GM12878 (cell line): ENCODE measurements around the gene MYO1E. TPM values are rescaled to one million over a fixed set of nuclear protein-coding genes. Genes with fewer than 3 reads are reported as not detected.

Experiments
- BCL11A ChIP-seq: IDR thresholded peaks from 2 replicates; pipeline ENCODE4 v1.6.1; 2011; ENCODE audit warnings: low read depth, low read length
- IKZF2 ChIP-seq, 2 experiments: fragments of 450-650 bp; IDR thresholded peaks; 2 replicates each; pipeline ENCODE4 v1.6.1; 2017; ENCODE audit warnings: mild to moderate bottlenecking in 2 of 2, moderate library complexity in 2 of 2
- MEF2A ChIP-seq: IDR thresholded peaks from 2 replicates; pipeline ENCODE4 v1.6.1; 2011; ENCODE audit warnings: low read depth, mild to moderate bottlenecking, low read length, moderate library complexity; ENCODE audit not compliant: insufficient read depth
- NFXL1 ChIP-seq: fragments of 450-650 bp; IDR thresholded peaks from 2 replicates; pipeline ENCODE4 v1.6.1; 2017; ENCODE audit warnings: antibody characterized with exemption, mild to moderate bottlenecking, borderline replicate concordance
- SMAD1 ChIP-seq: fragments of 450-650 bp; IDR thresholded peaks from 2 replicates; pipeline ENCODE4 v1.6.1; 2018; ENCODE audit warnings: mild to moderate bottlenecking, low read depth; ENCODE audit not compliant: partially characterized antibody
- SREBF2 ChIP-seq: IDR thresholded peaks from 2 replicates; pipeline ENCODE4 v1.6.1; 2012; ENCODE audit warnings: mild to moderate bottlenecking, low read length
- polyA plus RNA-seq, 11 experiments: library from polyadenylated mRNA; depleted of rRNA in 4 of 11; unstranded in 6 of 11; stranded (reverse) in 5 of 11; fragments of >200 nt; fragmentation: Nextera tagmentation in 4 of 11; fragmentation: Illumina TruSeq in 1 of 11; extraction: Ambion mirVana in 4 of 11; extraction: Trizol in 1 of 11; gene quantifications; 1 replicate in 1 of 11; 2 replicates in 10 of 11; pipeline versions ENCODE4 v1.2.1 to v1.2.3, GENCODE V29; 2011 to 2016; ENCODE audit warnings: inconsistent platforms in 2 of 11, missing spikeins in 2 of 11, low read depth in 1 of 11
- total RNA-seq, 4 experiments: library from RNA; depleted of rRNA in 3 of 4; stranded (reverse); fragments of >200 nt in 3 of 4; fragmentation: Illumina TruSeq in 1 of 4; extraction: Trizol in 1 of 4; gene quantifications; 2 replicates each; pipeline versions ENCODE4 v1.2.1 to v1.2.3, GENCODE V29; 2013 to 2021
- TF ChIP-seq, protein P1 (sequence below): fragments of 150-350 bp; IDR thresholded peaks from 2 replicates; pipeline ENCODE4 v1.6.1; 2016; ENCODE audit warnings: low read depth, low read length
- TF ChIP-seq, protein P2 (sequence below): fragments of 450-650 bp; IDR thresholded peaks from 2 replicates; pipeline ENCODE4 v1.6.1; 2014; ENCODE audit warnings: mild to moderate bottlenecking
- TF ChIP-seq, protein P3 (sequence below): fragments of 450-650 bp; IDR thresholded peaks from 2 replicates; pipeline ENCODE4 v1.6.1; 2017; ENCODE audit warnings: mild to moderate bottlenecking, moderate library complexity
- TF ChIP-seq, protein P4 (sequence below): IDR thresholded peaks from 2 replicates; pipeline ENCODE4 v1.6.1; 2011; ENCODE audit warnings: low read depth, low read length, improper control_type of control experiment, borderline replicate concordance
- TF ChIP-seq, protein P5 (sequence below): IDR thresholded peaks from 2 replicates; pipeline ENCODE4 v1.6.1; 2012; ENCODE audit warnings: improper control_type of control experiment, low read depth, low read length; ENCODE audit not compliant: insufficient replicate concordance
- TF ChIP-seq, protein P6 (sequence below): fragments of 450-650 bp; IDR thresholded peaks from 2 replicates; pipeline ENCODE4 v1.6.1; 2017; ENCODE audit warnings: borderline replicate concordance

The MYO1E gene
- total and polyA plus RNA-seq, 10 of the 15 experiments (the other 5 are each of a cell fraction or from before 2014, with no cell fraction given) = 10.3 to 266 (median 64.9) TPM

DNA sequence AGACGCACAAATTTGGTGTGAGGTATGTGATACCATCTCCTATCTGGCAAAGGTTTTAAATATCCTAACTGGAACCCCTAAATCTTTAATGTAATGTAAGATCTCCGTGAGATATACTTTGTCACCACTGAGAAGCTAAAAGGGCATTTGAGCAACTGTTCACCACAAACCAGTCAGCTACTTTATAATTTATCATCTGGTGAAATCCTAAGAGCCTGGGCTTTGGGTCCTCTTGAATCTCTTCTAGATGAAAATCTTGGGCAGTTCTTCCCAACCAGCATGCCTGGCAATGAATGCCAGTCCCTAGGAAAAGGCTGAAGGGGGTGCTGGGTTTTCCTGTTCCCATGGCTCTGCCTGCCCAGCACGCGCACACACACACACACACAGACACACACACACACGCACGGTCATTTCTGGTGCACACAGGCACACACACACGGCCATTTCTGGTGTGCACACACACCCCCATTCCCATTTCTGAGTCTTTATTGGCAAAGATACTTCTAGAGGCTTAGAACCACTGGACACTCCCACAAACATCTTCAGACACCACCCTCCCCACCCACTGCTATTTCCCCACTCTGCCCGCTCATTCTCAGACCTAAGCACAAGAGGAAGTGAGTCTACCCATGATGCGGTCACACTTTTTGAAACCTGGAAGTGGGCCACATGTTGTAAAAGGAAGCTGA lies 72.6 kb downstream of the MYO1E start (continued):
- TF ChIP-seq SMAD1 (no peak), NFXL1 (no peak), MEF2A (peak; percentile 52; the same call in 1 of the 2 replicates), SREBF2 (no peak), IKZF2 (IDR thresholded peaks at IDR 0.05) (peak; percentile 97), BCL11A (peak; percentile 75)
- TF ChIP-seq, protein P1, sequence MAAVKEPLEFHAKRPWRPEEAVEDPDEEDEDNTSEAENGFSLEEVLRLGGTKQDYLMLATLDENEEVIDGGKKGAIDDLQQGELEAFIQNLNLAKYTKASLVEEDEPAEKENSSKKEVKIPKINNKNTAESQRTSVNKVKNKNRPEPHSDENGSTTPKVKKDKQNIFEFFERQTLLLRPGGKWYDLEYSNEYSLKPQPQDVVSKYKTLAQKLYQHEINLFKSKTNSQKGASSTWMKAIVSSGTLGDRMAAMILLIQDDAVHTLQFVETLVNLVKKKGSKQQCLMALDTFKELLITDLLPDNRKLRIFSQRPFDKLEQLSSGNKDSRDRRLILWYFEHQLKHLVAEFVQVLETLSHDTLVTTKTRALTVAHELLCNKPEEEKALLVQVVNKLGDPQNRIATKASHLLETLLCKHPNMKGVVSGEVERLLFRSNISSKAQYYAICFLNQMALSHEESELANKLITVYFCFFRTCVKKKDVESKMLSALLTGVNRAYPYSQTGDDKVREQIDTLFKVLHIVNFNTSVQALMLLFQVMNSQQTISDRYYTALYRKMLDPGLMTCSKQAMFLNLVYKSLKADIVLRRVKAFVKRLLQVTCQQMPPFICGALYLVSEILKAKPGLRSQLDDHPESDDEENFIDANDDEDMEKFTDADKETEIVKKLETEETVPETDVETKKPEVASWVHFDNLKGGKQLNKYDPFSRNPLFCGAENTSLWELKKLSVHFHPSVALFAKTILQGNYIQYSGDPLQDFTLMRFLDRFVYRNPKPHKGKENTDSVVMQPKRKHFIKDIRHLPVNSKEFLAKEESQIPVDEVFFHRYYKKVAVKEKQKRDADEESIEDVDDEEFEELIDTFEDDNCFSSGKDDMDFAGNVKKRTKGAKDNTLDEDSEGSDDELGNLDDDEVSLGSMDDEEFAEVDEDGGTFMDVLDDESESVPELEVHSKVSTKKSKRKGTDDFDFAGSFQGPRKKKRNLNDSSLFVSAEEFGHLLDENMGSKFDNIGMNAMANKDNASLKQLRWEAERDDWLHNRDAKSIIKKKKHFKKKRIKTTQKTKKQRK = no peak
- TF ChIP-seq, protein P2, sequence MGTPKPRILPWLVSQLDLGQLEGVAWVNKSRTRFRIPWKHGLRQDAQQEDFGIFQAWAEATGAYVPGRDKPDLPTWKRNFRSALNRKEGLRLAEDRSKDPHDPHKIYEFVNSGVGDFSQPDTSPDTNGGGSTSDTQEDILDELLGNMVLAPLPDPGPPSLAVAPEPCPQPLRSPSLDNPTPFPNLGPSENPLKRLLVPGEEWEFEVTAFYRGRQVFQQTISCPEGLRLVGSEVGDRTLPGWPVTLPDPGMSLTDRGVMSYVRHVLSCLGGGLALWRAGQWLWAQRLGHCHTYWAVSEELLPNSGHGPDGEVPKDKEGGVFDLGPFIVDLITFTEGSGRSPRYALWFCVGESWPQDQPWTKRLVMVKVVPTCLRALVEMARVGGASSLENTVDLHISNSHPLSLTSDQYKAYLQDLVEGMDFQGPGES = no peak
- TF ChIP-seq, protein P3, sequence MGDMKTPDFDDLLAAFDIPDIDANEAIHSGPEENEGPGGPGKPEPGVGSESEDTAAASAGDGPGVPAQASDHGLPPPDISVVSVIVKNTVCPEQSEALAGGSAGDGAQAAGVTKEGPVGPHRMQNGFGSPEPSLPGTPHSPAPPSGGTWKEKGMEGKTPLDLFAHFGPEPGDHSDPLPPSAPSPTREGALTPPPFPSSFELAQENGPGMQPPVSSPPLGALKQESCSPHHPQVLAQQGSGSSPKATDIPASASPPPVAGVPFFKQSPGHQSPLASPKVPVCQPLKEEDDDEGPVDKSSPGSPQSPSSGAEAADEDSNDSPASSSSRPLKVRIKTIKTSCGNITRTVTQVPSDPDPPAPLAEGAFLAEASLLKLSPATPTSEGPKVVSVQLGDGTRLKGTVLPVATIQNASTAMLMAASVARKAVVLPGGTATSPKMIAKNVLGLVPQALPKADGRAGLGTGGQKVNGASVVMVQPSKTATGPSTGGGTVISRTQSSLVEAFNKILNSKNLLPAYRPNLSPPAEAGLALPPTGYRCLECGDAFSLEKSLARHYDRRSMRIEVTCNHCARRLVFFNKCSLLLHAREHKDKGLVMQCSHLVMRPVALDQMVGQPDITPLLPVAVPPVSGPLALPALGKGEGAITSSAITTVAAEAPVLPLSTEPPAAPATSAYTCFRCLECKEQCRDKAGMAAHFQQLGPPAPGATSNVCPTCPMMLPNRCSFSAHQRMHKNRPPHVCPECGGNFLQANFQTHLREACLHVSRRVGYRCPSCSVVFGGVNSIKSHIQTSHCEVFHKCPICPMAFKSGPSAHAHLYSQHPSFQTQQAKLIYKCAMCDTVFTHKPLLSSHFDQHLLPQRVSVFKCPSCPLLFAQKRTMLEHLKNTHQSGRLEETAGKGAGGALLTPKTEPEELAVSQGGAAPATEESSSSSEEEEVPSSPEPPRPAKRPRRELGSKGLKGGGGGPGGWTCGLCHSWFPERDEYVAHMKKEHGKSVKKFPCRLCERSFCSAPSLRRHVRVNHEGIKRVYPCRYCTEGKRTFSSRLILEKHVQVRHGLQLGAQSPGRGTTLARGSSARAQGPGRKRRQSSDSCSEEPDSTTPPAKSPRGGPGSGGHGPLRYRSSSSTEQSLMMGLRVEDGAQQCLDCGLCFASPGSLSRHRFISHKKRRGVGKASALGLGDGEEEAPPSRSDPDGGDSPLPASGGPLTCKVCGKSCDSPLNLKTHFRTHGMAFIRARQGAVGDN = peak; percentile 52; the same call in 1 of the 2 replicates
- TF ChIP-seq, protein P4, sequence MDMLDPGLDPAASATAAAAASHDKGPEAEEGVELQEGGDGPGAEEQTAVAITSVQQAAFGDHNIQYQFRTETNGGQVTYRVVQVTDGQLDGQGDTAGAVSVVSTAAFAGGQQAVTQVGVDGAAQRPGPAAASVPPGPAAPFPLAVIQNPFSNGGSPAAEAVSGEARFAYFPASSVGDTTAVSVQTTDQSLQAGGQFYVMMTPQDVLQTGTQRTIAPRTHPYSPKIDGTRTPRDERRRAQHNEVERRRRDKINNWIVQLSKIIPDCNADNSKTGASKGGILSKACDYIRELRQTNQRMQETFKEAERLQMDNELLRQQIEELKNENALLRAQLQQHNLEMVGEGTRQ = no peak
- TF ChIP-seq, protein P5, sequence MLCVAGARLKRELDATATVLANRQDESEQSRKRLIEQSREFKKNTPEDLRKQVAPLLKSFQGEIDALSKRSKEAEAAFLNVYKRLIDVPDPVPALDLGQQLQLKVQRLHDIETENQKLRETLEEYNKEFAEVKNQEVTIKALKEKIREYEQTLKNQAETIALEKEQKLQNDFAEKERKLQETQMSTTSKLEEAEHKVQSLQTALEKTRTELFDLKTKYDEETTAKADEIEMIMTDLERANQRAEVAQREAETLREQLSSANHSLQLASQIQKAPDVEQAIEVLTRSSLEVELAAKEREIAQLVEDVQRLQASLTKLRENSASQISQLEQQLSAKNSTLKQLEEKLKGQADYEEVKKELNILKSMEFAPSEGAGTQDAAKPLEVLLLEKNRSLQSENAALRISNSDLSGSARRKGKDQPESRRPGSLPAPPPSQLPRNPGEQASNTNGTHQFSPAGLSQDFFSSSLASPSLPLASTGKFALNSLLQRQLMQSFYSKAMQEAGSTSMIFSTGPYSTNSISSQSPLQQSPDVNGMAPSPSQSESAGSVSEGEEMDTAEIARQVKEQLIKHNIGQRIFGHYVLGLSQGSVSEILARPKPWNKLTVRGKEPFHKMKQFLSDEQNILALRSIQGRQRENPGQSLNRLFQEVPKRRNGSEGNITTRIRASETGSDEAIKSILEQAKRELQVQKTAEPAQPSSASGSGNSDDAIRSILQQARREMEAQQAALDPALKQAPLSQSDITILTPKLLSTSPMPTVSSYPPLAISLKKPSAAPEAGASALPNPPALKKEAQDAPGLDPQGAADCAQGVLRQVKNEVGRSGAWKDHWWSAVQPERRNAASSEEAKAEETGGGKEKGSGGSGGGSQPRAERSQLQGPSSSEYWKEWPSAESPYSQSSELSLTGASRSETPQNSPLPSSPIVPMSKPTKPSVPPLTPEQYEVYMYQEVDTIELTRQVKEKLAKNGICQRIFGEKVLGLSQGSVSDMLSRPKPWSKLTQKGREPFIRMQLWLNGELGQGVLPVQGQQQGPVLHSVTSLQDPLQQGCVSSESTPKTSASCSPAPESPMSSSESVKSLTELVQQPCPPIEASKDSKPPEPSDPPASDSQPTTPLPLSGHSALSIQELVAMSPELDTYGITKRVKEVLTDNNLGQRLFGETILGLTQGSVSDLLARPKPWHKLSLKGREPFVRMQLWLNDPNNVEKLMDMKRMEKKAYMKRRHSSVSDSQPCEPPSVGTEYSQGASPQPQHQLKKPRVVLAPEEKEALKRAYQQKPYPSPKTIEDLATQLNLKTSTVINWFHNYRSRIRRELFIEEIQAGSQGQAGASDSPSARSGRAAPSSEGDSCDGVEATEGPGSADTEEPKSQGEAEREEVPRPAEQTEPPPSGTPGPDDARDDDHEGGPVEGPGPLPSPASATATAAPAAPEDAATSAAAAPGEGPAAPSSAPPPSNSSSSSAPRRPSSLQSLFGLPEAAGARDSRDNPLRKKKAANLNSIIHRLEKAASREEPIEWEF = no peak
- TF ChIP-seq, protein P6, sequence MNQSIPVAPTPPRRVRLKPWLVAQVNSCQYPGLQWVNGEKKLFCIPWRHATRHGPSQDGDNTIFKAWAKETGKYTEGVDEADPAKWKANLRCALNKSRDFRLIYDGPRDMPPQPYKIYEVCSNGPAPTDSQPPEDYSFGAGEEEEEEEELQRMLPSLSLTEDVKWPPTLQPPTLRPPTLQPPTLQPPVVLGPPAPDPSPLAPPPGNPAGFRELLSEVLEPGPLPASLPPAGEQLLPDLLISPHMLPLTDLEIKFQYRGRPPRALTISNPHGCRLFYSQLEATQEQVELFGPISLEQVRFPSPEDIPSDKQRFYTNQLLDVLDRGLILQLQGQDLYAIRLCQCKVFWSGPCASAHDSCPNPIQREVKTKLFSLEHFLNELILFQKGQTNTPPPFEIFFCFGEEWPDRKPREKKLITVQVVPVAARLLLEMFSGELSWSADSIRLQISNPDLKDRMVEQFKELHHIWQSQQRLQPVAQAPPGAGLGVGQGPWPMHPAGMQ = no peak
